DMS153 (cell line): Measurements from ENCODE around the gene TP53BP2.
"Not testable (repeated sequence)": the region's sequence is repeated elsewhere in the genome, so short reads cannot be mapped to it uniquely, and the experiment has no call there.

Experiments
- DNase-seq: peaks from one replicate; lab custom pipeline; 2025; lab: John Stamatoyannopoulos, UW

Gene TP53BP2

GRCh38 chr1:223761411-223761810 lies 84.3 kb downstream of the TP53BP2 start:
- DNase-seq, result no peak

- DNase-seq, result no peak
Observed at GRCh38 chr1:223760833-223761232, 84.9 kb downstream of the TP53BP2 start.

GRCh38 chr1:223759273-223759672 lies 86.5 kb downstream of the TP53BP2 start:
- DNase-seq, result no peak

- DNase-seq, result no peak
Observed at GRCh38 chr1:223758734-223759133, 87.0 kb downstream of the TP53BP2 start.

- DNase-seq, result no peak
Observed at GRCh38 chr1:223756806-223757700, 88.7 kb downstream of the TP53BP2 start.

- DNase-seq, result no peak
Observed at GRCh38 chr1:223755992-223756775, 89.6 kb downstream of the TP53BP2 start.

GRCh38 chr1:223755432-223755792 lies 90.3 kb downstream of the TP53BP2 start:
- DNase-seq, result no peak

GRCh38 chr1:223754681-223755431 lies 90.9 kb downstream of the TP53BP2 start:
- DNase-seq, result no peak

- no peak for DNase-seq
Observed at GRCh38 chr1:223752721-223753515, 92.8 kb downstream of the TP53BP2 start.

- no peak for DNase-seq
Observed at GRCh38 chr1:223751696-223752095, 94.1 kb downstream of the TP53BP2 start.

GRCh38 chr1:223750730-223751570 lies 94.8 kb downstream of the TP53BP2 start:
- DNase-seq, result no peak

GRCh38 chr1:223748773-223749733 lies 96.7 kb downstream of the TP53BP2 start:
- DNase-seq, result no peak

GRCh38 chr1:223748405-223748772 lies 97.4 kb downstream of the TP53BP2 start:
- no peak for DNase-seq

- no peak for DNase-seq
Observed at GRCh38 chr1:223747838-223748335, 97.9 kb downstream of the TP53BP2 start.

GRCh38 chr1:223745731-223746130 lies 100.0 kb downstream of the TP53BP2 start:
- no peak for DNase-seq

- DNase-seq, result no peak
Observed at GRCh38 chr1:223742856-223743517, 102.8 kb downstream of the TP53BP2 start.

GRCh38 chr1:223741861-223742260 lies 103.9 kb downstream of the TP53BP2 start:
- DNase-seq, result no peak

- DNase-seq, result not testable (repeated sequence)
Observed at GRCh38 chr1:223740038-223740736, 105.6 kb downstream of the TP53BP2 start.
